ELR (cell line): ENCODE measurements around the gene EPO.

Experiments used
- DNase-seq: peaks from one replicate; pipeline ENCODE4 v3.0.0-alpha.2; 2015; ENCODE audit warnings: low read depth

Gene EPO

DNA sequence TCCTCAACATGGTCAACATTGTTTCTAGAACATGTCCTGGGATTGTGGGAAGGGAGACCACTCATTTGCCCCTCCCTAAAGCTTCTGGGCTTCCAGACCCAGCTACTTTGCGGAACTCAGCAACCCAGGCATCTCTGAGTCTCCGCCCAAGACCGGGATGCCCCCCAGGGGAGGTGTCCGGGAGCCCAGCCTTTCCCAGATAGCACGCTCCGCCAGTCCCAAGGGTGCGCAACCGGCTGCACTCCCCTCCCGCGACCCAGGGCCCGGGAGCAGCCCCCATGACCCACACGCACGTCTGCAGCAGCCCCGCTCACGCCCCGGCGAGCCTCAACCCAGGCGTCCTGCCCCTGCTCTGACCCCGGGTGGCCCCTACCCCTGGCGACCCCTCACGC lies at the start of gene EPO:
EPO (plus strand) TSS at position 190 of the 392 bp plus-strand sequence. CDS start 513 bp downstream, outside the sequence.
- no peak for DNase-seq

DNA sequence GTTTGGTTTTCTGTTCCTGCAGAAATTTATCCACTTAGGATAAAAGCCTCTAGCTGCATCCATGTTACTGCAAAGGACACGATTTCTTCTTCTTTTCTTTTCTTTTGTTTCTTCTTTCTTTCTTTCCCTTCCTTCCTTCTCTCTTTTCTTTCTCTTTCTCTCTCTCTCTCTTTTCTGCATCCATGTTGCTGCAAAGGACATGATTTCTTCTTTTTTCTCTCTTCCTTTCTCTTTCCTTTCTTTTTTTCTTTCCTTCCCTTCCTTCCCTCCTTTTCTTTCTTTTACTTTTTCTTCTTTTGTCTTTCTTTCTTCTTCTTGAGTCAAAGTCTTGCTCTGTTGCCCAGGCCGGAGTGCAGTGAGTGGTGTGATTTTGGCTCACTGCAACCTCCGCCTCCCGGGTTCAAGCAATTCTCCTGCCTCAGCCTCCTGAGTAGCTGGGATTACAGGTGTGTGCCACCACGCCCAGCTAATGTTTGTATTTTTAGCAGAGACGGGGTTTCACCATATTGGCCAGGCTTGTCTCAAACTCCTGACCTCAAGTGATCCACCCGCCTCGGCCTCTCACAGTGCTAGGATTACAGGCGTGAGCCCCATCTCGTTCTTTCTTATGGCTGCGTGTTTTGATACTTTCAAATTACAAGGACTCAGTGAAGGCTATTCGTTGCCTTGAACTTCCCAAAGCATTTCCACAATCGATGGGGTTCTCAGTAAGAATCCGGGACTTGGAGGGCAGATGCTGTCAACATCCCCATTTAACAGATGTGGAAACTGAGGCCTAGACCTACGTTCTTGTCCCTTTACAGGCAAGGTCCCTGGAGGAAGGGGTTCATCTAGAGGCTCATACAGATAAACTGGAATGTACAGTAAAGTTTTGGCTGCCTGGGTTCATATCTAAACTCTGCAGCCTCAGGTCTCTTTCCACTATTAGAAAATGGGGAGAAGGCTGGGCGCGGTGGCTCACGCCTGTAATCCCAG lies 48.6 kb upstream of the EPO start:
- DNase-seq = no peak

DNA sequence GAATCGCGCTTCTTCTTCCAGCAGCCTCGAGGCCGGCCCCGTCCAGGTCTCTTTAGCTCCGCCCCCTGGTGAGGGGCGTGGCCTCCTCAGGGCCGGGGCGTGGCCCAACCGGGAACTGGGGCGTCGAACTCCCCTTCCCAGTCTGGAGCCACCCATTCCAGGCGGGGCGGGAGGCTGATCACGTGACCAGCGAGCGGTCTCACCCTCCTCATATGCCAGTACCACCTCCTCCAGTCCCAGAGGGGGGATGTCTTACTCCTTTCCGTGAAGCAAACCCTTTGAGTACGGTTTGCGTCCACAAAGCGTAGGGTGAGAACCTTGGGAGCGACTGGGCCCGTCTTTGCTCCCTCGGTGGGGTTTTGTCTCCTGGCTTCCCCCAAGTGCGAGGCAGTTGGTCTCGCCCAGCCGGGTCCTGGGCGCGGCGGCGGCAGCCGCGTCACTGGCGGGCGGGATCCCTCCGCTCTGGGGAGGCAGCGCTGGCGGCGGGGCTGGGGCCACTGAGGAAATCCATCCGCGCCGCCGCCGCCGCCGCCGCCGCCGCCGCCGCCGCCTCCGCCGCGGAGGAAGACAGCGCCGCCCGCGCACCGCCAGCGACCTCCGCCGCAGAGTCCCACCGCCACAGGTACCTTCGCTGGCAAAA lies 46.8 kb upstream of the EPO start, which contains the start of gene GNB2:
GNB2 (plus strand) TSS at position 439 of the 640 bp plus-strand sequence. CDS start 2,526 bp downstream, outside the sequence.
- DNase-seq = peak; percentile 96

DNA sequence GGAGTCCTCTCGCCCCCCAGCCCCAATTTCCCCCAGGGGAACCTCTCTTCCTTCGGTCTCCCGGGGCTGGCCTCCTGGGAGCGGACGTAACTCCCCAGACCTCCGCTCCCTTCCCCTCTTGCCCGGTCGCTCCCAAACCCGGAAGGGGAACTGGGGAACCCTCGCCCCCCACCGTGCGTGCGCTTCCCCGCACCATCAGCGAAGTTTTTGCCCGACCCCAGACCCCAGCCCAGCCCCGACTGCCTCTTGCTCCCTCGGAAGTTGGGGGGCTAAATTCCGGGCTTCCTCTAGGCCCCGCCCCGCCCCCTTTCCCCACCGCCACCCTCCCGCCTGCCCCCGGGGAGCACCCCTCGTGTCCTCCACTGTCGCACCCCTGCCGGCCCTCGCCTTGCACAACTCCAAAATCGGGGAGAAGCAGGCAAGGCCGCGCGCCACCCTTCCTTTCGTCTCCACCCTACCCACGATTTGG lies 46.3 kb upstream of the EPO start:
- DNase-seq = no peak

DNA sequence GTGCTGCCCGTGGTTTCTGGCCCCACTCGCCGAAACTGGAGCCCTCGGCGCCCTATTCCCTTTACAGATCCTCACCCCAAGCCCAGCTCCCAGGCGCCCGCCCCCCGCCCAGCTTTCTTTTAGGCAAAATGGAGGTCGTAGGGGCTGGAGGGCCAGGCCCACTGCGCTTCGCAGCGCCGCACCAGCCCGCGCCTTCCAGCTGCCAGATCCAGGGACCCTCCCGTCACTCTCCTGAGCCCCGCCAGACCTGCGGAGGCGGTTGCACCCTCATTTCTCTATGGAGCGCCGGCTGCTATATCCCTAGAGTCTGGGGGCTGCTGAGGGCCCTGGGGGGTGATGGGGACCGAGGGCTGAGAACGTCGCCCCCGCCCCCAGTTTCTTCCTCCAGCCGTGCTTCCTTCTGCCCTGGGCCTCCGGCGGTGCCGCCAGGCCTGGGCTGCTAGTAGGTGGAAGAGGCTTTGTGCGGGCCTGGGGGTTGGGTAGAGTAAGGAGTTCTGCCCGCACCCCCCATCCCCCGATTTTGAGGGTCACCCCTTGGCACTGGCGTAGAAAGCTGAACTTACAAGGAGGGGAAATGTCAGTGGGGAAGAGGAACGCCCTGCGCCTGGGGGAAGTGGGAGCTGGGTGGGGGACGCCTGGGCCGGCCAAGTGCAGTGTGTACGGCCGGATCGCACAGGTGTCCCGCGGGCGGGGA lies 45.7 kb upstream of the EPO start:
- peak; percentile 31 for DNase-seq

DNA sequence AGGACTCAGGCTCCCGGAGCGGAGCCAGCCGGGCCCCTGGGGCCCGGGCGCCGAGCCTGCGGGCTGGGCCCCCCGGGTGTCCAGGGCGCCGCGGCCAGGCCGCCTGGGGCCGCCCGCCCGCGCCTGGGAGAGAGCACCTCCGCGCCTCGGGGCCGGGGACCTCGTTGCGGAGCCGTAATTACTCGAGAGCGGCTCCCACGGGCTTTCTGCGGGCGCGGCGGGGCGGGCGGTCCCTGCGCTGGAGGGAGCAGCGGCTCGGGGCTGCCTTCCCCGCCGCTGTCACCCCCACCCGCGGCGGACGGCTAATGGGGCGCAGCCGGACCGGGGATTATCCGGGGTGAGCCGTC lies 45.2 kb upstream of the EPO start:
- peak; percentile 35 for DNase-seq

DNA sequence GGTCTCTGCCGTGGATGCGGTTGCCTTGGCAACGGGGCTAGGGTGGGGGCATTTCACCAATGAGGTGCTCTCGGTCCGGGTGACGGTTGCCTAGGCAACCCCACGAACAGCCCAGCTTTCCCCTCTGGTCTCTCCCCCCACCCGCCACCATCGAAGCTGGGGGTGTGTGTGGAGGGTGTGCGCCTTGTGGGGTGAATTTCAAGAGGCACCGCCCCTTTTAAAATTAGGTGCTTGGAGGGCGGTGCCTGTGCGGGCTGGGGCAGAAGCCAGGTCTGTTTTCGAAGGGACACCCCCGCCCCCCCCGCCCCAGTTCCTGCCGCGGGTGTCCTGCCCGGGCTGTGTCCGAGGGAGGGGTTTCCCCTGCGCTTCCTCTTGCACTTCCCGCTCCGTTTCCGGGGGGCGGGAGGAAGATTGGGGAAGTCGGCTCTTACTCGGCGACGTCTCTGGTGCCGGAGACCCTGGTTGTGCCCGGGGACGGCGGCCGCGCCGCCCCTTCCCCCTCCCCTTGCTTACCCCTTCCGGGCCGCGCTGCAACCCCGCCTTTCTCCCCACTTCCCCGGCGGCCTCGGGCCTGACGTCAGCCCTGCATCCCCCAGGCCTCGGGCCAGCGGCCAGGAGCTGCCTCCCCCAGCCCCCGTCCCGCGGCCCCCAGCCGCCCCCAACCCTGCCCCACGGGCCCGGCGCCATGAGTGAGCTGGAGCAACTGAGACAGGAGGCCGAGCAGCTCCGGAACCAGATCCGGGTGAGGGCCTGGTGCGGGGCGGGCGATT lies 44.5 kb upstream of the EPO start:
- DNase-seq = peak; percentile 74

DNA sequence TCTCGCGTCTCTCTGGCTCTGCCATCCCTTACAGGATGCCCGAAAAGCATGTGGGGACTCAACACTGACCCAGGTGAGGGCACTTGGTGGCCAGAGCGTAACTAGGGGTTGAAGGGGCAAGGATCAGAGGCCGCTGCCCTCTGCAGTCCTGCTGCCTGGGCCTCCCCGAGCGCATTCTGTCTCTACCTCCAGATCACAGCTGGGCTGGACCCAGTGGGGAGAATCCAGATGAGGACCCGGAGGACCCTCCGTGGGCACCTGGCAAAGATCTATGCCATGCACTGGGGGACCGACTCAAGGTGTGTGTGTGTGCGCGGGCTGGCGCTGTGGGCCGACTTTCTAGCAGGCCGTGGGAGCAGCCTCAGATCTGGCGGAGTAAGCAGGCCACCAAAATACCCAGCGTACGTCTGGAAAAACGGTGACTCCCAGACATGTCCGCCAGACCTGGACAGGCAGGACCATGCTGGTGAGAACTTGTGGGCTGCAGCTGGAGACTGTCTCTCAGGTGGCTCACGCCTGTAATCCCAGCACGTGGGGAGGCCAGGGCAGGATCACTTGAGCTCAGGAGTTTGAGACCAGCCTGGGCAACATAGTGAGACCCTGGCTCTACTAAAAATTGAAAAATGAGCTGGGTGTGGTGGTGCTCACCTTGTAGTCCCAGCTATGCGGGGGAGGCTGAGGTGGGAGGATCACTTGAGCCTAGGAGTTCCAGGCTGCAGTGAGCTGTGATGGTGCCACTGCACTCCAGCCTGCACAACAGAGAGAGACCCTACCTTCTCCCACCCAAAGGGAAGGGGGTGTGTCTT lies 43.6 kb upstream of the EPO start:
- DNase-seq = no peak

DNA sequence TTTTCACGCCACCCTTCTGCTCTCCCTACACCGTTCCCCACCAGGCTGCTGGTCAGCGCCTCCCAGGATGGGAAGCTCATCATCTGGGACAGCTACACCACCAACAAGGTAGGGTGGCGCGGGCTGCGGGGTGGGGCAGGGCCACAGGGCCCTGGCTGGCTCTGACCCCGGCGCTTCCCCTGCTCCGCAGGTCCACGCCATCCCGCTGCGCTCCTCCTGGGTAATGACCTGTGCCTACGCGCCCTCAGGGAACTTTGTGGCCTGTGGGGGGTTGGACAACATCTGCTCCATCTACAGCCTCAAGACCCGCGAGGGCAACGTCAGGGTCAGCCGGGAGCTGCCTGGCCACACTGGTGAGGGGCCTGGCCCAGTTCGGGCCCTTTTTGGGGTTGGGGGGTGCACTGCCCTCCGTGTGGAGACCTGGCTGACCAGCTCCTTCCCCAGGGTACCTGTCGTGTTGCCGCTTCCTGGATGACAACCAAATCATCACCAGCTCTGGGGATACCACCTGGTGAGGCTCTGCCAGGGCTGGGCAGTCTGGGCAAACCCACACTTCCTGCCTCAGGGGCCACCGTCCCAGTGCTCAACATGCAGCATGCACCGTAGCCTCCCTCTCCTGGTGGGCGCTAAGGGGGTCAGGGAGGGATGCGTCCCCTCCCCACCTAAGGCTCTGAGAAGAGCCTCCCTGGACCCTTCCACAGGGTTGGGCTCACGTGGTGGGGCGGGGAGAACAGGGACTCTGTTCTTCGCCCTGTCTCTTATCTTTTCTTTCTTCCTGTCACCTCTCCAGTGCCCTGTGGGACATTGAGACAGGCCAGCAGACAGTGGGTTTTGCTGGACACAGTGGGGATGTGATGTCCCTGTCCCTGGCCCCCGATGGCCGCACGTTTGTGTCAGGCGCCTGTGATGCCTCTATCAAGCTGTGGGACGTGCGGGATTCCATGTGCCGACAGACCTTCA lies 42.7 kb upstream of the EPO start:
- no peak for DNase-seq

DNA sequence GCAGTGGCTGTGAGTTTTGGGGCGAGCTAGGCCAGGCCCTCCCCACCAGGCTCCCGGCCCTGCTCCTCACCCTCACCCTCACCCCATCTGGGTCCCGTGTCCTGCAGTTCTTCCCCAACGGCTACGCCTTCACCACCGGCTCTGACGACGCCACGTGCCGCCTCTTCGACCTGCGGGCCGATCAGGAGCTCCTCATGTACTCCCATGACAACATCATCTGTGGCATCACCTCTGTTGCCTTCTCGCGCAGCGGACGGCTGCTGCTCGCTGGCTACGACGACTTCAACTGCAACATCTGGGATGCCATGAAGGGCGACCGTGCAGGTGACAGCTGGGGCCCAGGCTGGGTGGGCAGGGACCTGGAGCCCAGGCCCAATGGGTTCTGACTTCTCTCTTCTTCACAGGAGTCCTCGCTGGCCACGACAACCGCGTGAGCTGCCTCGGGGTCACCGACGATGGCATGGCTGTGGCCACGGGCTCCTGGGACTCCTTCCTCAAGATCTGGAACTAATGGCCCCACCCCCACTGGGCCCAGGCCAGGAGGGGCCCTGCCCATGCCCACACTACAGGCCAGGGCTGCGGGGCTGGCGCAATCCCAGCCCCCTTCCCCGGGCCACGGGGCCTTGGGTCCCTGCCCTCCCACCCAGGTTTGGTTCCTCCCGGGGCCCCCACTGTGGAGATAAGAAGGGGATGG lies 41.8 kb upstream of the EPO start:
- no peak for DNase-seq

DNA sequence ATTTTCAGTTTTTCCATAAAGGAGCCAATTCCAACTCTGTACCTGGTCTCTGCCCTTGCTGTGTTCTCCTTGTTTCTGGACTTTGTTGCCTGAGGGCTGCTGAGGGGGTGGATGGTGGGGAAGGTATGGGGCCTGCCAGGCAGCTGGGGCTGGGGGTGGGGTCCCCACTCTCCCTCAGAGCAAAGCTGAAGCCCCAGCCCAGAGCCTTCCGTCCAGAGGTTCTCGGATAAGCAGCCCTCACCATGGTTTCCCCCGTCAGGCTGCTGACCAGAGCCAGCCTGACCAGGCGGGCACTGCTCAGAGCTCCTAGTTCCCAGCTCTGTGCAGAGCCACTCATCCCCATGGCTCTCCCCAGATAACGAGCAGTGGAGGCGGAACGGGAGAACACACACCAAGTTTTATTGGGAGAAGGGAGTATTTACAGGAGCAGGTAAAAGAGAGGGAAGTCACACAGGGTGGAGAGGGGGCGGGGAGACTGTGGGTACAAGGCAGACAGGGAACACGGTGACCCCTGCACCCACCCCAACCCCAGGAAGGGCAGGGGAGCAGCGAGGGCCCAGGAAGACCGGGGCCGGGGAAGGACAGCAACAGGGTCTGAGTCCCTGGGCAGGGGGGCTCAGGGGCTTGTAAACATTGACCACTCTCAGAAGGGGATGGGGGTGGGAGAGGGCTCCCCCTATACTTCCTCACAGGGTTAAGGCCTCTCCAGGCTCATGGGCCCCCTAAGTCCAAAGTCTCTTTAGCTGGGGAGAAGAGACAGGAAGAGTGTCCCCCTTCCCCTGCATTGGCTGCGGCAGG lies 40.9 kb upstream of the EPO start:
- DNase-seq = no peak

DNA sequence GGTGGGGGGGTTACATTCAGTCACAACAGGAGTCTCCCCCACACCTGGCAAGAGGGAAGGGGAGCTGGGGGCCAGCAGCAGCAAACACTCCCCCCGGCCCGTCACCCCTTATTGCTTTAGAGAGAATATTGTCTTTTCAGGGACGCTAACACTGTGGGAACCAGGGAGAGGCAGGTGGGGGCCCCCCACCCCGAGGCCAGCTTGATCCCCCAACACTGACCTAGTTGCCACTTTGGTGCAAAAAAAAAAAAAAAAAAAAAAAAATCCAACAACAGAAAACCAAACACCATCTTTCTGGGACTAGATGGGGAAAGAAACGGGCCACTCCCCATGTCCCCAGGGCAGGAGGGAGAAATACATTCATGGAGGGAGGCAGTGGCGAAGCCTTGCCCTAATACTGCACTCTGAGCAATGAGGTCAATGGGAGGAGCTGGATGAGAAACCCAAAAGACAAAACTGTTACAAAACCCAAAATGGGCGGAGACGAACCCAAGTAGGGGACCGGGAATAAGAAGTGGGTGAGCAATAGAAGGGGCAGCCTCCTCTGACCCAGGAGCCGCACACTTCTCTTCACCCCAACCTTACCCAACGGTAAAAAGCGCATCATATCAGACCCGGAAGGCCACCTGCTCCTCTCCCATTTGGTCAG lies 40.2 kb upstream of the EPO start:
- no peak for DNase-seq

DNA sequence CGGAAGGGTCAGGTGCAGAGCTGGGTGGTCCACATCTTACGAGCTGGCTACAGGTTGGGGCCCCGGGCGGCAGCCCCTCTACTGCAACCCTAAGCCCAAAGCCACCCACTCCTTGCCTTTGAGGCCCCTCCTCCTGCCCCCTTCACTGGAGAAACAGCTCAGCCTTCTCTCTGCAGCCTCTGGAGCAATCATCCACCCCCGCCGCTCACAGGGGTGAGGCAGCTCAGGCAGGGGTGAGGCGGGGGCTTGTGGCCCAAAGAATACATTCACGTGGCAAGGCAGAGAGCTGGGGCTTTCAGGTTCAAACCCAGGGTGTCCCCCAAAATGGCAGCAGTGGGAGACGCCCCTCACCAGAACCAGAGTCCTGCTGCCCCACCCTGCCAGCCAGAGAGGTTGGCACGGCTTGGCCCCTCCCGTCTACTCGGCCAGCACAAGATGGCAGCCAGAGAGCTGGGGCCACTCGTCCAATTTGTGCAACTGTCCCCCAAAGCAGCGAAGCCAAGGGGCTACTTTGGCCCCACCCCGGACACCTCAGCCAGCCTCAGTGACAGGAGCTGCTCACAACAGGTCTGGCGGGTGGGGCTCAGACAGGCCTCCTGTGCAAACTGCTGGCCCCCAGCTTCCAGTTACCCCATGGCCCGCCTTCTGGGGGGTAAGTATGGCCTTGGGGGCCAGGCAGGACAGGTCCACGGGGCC lies 39.5 kb upstream of the EPO start:
- no peak for DNase-seq

DNA sequence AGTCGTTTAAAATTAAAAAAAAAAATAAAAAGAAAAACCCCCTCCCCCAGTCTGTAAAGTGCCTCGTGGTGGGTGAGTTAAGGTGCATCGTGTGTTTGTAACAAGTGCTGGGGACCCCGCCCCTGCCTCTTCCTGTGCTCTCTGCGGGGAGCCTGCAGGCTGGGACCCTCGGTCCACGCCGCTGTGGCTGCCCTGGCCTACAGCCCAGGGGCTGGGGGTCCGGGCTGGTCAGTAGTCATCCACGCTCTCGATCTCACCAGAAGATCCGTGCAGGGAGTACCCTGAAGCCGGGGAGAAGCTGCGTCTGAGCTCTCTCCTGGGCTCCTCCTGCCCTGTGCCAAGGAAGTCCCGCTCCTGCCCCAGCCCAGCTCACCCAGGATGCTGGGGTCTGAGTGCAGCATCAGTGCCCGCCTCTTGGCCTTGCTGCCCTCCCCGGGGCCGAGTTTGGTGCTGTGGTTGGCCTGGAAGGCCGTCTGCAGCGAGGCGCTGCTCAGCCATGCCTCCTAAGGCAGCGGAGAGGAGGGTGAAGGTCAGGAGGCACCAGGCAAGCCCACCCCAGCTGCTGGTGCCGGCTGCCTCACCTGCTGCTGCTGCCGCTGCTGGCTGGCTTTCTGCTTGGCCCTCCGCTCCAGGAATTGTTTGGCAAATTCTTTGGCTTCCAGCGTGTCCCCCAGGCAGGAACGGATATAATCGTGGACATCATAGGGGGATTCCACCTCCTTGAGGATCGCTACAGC lies 38.6 kb upstream of the EPO start:
- DNase-seq = no peak

DNA sequence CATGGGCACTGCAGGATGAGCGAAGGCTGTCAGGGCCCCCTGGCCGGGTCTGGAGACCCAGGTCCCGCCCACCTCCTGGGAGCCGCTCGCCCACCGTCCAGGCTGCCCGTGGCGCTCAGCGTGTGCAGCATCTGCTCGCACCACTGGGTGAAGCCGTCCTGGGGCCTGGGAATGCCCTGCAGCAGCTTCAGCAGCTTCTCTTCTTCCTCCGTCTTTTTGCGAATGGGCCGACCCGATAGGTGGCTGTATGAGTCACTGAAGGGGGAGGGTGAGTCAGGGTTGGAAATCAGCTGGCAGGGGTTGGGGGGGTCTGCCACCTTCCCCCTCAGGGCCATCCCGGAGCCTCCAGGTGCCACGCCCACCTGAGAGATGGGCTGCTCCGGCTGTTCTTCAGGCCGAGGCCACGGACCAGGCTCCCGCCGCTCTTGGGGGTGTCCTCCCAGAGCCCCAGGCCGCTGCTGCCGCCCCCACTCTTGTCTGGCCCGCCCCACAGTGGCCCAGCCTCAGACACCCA lies 38.0 kb upstream of the EPO start:
- DNase-seq = peak; percentile 80

DNA sequence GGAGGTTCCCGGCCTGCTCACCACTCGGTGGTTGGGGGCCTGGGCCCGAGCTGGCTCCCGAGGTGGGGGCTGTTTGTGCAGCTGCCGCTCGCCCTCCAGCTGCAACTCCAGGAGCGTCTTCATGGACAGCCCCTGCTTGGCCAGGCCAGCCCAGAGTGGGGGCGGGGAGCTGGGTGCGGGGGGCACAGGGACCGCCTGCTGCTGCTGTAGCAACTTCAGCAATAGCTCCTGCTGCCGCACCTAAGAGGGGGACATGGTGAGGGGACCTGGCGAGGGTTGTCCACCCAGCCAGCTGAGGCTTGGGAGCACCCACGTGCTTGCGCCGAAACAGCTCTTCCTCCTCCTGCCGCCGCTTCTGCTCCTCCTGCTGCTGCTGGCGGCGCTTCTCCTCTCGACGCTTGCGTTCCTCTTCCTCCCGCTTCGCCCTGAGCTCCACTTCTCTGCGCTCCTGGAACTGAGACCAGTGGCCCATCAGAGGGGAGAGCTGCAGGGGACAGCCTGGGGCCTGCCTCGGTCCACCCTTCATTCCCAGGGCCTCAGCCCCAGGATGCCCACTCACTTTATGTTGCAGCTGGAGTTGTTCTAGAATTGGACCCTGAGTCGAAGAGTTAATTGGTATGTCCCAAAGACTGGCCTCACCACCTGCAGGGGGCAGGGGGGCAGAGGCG lies 37.1 kb upstream of the EPO start:
- DNase-seq = no peak
